Activated B cell treated with CpG ODN at 0.5 μM for 24 hours (primary cell): ENCODE measurements around the gene ARID3C. TPM values are rescaled to one million over a fixed set of nuclear protein-coding genes. Genes with fewer than 3 reads are reported as not detected.

Source experiments
- ATAC-seq: fragments of 200-7000 bp; cut with Tn5 transposase; one replicate; pipeline ENCODE4 v1.10.0; 2021; ENCODE audit warnings: low read depth, mild to moderate bottlenecking, moderate library complexity
- CTCF ChIA-PET: fragments of 350-600 bp; sonication (Branson Sonifier 250); formaldehyde crosslinking; loops from one replicate; lab custom pipeline; 2021; ENCODE audit warnings: antibody characterized with exemption; lab: Charles Lee
- POLR2A ChIA-PET: fragments of 350-600 bp; sonication (Branson Sonifier 250); formaldehyde crosslinking; loops from one replicate; lab custom pipeline; 2021; ENCODE audit warnings: antibody characterized with exemption; lab: Charles Lee
- DNase-seq: peaks from one replicate; pipeline ENCODE4 v3.0.0; 2022
- H3K27ac Mint-ChIP-seq: one replicate; pipeline ENCODE4 v1.8.0; 2020; ENCODE audit warnings: mixed read lengths
- H3K27me3 Mint-ChIP-seq: one replicate; pipeline ENCODE4 v1.8.0; 2021; ENCODE audit warnings: mixed read lengths
- H3K36me3 Mint-ChIP-seq: one replicate; pipeline ENCODE4 v1.8.0; 2021; ENCODE audit warnings: low read depth, mixed read lengths
- H3K4me1 Mint-ChIP-seq: one replicate; pipeline ENCODE4 v1.8.0; 2021; ENCODE audit warnings: mixed read lengths
- H3K4me3 Mint-ChIP-seq: one replicate; pipeline ENCODE4 v1.8.0; 2020; ENCODE audit warnings: mild to moderate bottlenecking, mixed read lengths
- H3K9me3 Mint-ChIP-seq: one replicate; pipeline ENCODE4 v1.8.0; 2020; ENCODE audit warnings: mixed read lengths
- CTCF ChIP-seq: fragments of 200-600 bp; IDR thresholded peaks from one replicate; pipeline ENCODE4 v1.8.0; 2022; ENCODE audit warnings: antibody characterized with exemption, mild to moderate bottlenecking
- intact Hi-C: fragments of 100-400 bp; cut with micrococcal nuclease; formaldehyde crosslinking; loops from one replicate; pipeline ENCODE4 v1.15.1; 2024
- total RNA-seq: library from RNA; stranded (reverse); gene quantifications from 2 replicates; pipeline ENCODE4 v1.2.3, GENCODE V29; 2022

The ARID3C gene, protein sequence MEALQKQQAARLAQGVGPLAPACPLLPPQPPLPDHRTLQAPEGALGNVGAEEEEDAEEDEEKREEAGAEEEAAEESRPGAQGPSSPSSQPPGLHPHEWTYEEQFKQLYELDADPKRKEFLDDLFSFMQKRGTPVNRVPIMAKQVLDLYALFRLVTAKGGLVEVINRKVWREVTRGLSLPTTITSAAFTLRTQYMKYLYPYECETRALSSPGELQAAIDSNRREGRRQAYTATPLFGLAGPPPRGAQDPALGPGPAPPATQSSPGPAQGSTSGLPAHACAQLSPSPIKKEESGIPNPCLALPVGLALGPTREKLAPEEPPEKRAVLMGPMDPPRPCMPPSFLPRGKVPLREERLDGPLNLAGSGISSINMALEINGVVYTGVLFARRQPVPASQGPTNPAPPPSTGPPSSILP
- total RNA-seq: not detected in 2 replicates

DNA sequence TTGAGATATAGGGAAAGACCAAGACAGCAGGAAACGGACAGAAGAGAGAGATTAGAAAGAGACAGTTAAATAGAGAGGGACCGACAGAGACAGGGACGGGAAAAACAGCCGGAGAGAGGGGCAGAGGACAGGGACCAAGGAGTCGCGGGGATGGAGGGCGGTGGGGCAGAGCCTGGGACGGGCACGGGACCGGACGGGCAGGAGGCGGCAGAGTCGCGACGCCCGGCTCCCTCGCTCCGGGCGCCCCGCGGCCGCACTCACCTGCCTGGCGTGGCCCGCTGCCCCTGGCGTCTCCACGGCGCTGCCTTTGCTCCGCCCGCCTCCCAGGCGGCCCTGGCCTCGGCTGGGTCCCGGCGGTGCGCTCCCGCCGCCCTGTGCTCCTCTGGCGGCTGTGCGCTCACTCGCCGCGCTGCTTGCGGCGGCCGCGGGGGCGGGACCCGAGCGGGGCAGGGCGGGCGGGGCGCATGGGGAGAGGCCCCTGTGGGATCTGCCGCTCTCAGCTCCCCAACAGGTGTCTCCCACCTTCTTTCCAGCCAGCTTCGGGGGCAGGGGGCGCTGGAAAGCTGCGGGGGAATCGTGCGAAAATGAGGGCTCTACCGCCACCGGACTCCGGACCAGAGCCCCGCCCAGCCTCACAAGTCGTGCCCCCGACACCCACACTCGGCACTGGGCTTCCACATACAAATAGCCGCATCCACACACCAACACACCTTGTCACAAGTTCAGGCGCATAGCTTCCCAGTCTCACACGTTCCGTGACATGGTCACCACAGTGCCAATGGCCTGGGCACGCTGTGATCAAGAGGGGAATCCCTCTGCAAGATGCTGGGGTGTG lies at the start of gene ARID3C:
Gene ARID3C (minus strand): TSS at position 411 of the 835 bp plus-strand sequence. CDS start 1,052 bp downstream, outside the sequence.
- Mint-ChIP-seq H3K27me3 (peaks cover 57% of the 10 kb centered on the region), H3K9me3 (no peaks in the 10 kb centered on the region), H3K36me3 (no peaks in the 10 kb centered on the region), H3K4me1 (peaks cover 21% of the 10 kb centered on the region), H3K4me3 (peak within 1 kb of the TSS; percentile 78), H3K27ac (no peak within 1 kb of the TSS)
- no peak for TF ChIP-seq CTCF
- POLR2A ChIA-PET: interaction anchor here (1.7 kb wide), 1 partner anchor 9 kb away, joined by 7 read pairs; the partner anchor contains the start of gene SIGMAR1
- CTCF ChIA-PET: interaction anchor here (1.4 kb wide), 1 partner anchor 18 kb away, joined by 4 read pairs; the partner anchor contains the start of gene GALT
- intact Hi-C loops: loop anchor here (1.0 kb wide), 1 partner anchor 9 kb away; the partner anchor contains the start of gene DCTN3
- peak; percentile 47 for DNase-seq
- peak; percentile 81 for ATAC-seq

DNA sequence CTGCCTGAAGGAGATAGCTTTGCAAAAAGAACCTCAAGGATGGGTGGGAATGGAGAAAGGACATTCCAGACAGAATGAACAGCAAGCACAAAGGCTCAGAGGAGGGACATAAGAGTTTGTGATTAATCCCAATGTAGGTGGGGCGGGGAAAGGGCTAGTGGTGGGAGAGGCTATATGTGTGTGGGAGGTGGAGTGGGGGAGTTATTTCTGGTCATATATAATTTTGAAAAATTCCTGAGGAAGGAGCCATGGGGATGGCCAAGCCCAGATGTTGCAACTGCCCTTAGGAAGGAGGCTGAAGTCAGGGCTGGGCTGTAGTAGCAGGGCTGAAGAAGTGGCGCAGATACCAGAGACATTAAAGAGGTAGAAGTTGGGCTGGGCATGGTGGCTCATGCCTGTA lies 47.0 kb upstream of the ARID3C start:
- Mint-ChIP-seq H3K27ac (no peak overlapping the region), H3K4me3 (no peak overlapping the region), H3K4me1 (no peaks in the 10 kb centered on the region), H3K9me3 (no peaks in the 10 kb centered on the region), H3K36me3 (no peaks in the 10 kb centered on the region), H3K27me3 (no peaks in the 10 kb centered on the region)
- DNase-seq (no peak), ATAC-seq (no peak)
- intact Hi-C loops: loop anchor here (1.0 kb wide), 1 partner anchor 26 kb away; no protein-coding TSS in a partner anchor
- ChIA-PET CTCF (interaction anchor here (1.0 kb wide), 1 partner anchor 10 kb away, joined by 3 read pairs; no protein-coding TSS in a partner anchor), POLR2A (no interaction called here)
- no peak for TF ChIP-seq CTCF

DNA sequence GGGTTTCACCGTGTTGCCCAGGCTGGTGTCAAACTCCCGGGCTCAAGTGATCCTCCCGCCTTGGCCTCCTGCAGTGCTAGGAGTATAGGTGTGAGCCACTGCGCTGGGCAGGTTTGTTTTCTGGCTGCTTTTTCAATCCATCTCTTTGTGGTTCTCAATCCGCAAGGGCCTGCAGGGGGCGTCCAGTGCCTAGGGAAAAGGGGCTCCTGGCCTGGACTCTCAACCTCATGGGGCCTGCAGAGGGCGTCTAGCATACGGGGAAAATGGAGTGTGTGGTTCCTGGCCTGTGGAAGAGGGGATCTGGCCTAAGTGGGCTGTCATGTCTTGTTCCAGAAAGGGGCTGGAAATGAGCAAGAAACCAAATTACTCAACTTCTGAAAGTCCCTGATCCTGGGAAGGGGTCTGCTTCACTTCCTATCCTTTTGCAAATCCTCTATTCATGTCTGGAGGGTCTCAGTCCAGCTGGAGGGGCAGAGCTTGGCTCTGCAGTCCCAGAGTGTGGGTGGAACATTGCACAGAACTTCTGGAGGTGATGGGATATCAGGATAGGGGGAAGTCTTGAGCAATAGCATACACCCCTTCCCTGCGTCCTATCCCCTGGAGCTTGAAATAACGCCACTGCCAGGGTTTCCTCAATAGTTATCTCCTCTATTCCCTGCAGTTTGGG lies 46.3 kb upstream of the ARID3C start:
- DNase-seq (peak; percentile 24), ATAC-seq (peak; percentile 71)
- H3K36me3 Mint-ChIP-seq: no peaks in the 10 kb centered on the region
- intact Hi-C loops: loop anchor here (1.0 kb wide), 1 partner anchor 27 kb away; no protein-coding TSS in a partner anchor
- CTCF ChIA-PET: interaction anchor here (1.0 kb wide), 1 partner anchor 11 kb away, joined by 3 read pairs; no protein-coding TSS in a partner anchor
- TF ChIP-seq CTCF: no peak
- POLR2A ChIA-PET: no interaction called here
- H3K4me1 Mint-ChIP-seq: no peaks in the 10 kb centered on the region
- no peak overlapping the region for H3K27ac Mint-ChIP-seq
- H3K4me3 Mint-ChIP-seq: no peak overlapping the region
- peaks cover 4% of the 10 kb centered on the region for H3K9me3 Mint-ChIP-seq
- no peaks in the 10 kb centered on the region for H3K27me3 Mint-ChIP-seq

DNA sequence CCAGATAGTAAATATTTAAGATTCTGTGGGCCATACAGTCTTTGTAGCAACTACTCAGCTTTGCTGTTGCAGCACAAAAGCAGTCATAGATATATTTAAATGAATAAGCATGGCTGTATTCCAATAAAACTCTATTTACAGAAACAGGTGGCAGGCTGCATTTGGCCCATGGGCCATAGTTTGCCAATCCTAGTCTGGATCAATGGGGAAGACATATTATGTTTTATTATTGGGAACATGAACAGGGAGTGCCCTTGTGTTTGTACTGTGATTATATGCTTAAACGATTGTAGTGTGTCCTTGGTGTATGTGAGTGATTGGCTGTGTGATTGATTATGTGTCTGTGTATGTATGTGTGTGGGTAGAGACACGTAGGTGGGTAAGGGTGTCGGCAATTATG lies 45.6 kb upstream of the ARID3C start:
- Mint-ChIP-seq H3K36me3 (no peaks in the 10 kb centered on the region), H3K4me1 (no peaks in the 10 kb centered on the region), H3K9me3 (peaks cover 8% of the 10 kb centered on the region), H3K4me3 (no peak overlapping the region), H3K27ac (no peak overlapping the region), H3K27me3 (no peaks in the 10 kb centered on the region)
- intact Hi-C loops: no loop called here
- POLR2A ChIA-PET: no interaction called here
- ATAC-seq (no peak), DNase-seq (no peak)
- CTCF ChIA-PET: no interaction called here
- TF ChIP-seq CTCF: no peak
